HG03457 (cell line): ENCODE data around the gene GRID2IP.
"Not testable (repeated sequence)": the region's sequence is repeated elsewhere in the genome, so short reads cannot be mapped to it uniquely, and the experiment has no call there.

Experiments
- ATAC-seq: cut with Tn5 transposase; IDR thresholded peaks from one replicate; pipeline ENCODE4 v1.9.1; 2021; ENCODE audit warnings: moderate number of reproducible peaks; ENCODE audit not compliant: unreplicated experiment

The GRID2IP gene

GRCh38 chr7:6495597-6496262, 55.5 kb downstream of the GRID2IP start:
- ATAC-seq, result no peak

- ATAC-seq, result no peak
Measured at GRCh38 chr7:6494365-6494764, 56.9 kb downstream of the GRID2IP start.

GRCh38 chr7:6491194-6491593, 60.1 kb downstream of the GRID2IP start:
- ATAC-seq, result no peak

GRCh38 chr7:6489612-6490011, 61.6 kb downstream of the GRID2IP start:
- no peak for ATAC-seq

GRCh38 chr7:6487184-6487545, 64.1 kb downstream of the GRID2IP start:
- ATAC-seq, result no peak

GRCh38 chr7:6486438-6487183, 64.7 kb downstream of the GRID2IP start:
- no peak for ATAC-seq

- ATAC-seq, result no peak
Measured at GRCh38 chr7:6482743-6483119, 68.5 kb downstream of the GRID2IP start.

- no peak for ATAC-seq
Measured at GRCh38 chr7:6482307-6482706, 69.0 kb downstream of the GRID2IP start.

GRCh38 chr7:6481445-6481844, 69.8 kb downstream of the GRID2IP start:
- no peak for ATAC-seq

- ATAC-seq, result no peak
Measured at GRCh38 chr7:6480323-6480660, 71.0 kb downstream of the GRID2IP start.

GRCh38 chr7:6479067-6479466, 72.2 kb downstream of the GRID2IP start:
- no peak for ATAC-seq

GRCh38 chr7:6478186-6478585, 73.1 kb downstream of the GRID2IP start:
- ATAC-seq, result no peak

- ATAC-seq, result no peak
Measured at GRCh38 chr7:6477318-6477660, 74.0 kb downstream of the GRID2IP start.

- no peak for ATAC-seq
Measured at GRCh38 chr7:6476596-6477317, 74.5 kb downstream of the GRID2IP start.

GRCh38 chr7:6475433-6476186, 75.7 kb downstream of the GRID2IP start:
- ATAC-seq, result no peak

- ATAC-seq, result no peak
Measured at GRCh38 chr7:6465862-6466261, 85.4 kb downstream of the GRID2IP start.

- not testable (repeated sequence) for ATAC-seq
Measured at GRCh38 chr7:6463609-6464008, 87.7 kb downstream of the GRID2IP start.

GRCh38 chr7:6461946-6462550, 89.2 kb downstream of the GRID2IP start:
- ATAC-seq, result no peak

- ATAC-seq, result no peak
Measured at GRCh38 chr7:6460990-6461584, 90.2 kb downstream of the GRID2IP start.

- no peak for ATAC-seq
Measured at GRCh38 chr7:6460303-6460702, 91.0 kb downstream of the GRID2IP start.

GRCh38 chr7:6458676-6459075, 92.6 kb downstream of the GRID2IP start:
- not testable (repeated sequence) for ATAC-seq
